ENCODE results near the gene GNG2. TPM values are rescaled to one million over a fixed set of nuclear protein-coding genes. Genes with fewer than 3 reads are reported as not detected.

The GNG2 gene
- total and polyA plus RNA-seq, 2 donors (not counting 1 experiment from before 2014, with no cell fraction given): 21.1 to 21.5 TPM

DNA sequence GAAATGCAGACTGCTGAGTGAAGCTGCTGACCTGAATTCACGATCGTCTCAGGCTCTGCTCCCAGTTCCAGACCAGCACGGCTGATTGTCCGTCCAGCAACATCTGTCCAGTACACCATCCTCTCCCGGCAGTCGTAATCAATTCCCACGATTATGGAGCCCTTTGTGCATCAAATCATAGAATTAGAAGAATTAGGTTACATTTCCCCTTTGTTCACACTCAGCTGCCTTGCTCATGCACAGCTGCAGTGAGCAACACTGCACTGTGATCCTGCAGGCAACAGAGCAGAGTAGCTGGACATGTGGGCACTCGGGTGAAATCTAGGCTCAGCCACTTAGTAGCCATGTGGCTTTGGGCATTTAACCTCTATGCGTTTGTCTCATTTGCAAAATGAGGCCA, 151.1 kb downstream of the GNG2 start:
- no peak for TF ChIP-seq EZH2 (IDR thresholded peaks at IDR 0.05; ENCODE audit: low read length, missing control alignments)
- TF ChIP-seq, protein P1, sequence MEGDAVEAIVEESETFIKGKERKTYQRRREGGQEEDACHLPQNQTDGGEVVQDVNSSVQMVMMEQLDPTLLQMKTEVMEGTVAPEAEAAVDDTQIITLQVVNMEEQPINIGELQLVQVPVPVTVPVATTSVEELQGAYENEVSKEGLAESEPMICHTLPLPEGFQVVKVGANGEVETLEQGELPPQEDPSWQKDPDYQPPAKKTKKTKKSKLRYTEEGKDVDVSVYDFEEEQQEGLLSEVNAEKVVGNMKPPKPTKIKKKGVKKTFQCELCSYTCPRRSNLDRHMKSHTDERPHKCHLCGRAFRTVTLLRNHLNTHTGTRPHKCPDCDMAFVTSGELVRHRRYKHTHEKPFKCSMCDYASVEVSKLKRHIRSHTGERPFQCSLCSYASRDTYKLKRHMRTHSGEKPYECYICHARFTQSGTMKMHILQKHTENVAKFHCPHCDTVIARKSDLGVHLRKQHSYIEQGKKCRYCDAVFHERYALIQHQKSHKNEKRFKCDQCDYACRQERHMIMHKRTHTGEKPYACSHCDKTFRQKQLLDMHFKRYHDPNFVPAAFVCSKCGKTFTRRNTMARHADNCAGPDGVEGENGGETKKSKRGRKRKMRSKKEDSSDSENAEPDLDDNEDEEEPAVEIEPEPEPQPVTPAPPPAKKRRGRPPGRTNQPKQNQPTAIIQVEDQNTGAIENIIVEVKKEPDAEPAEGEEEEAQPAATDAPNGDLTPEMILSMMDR (conservative IDR thresholded peaks at IDR 0.05 in 1 of 2, IDR thresholded peaks at IDR 0.05 in 1 of 2; ENCODE audit: low read depth in 1 of 2, low read length in 2 of 2): no peak
- H3K79me2 ChIP-seq (ENCODE audit: control insufficient read depth, insufficient read depth, low read length): peaks cover 5% of the 10 kb centered on the region

DNA sequence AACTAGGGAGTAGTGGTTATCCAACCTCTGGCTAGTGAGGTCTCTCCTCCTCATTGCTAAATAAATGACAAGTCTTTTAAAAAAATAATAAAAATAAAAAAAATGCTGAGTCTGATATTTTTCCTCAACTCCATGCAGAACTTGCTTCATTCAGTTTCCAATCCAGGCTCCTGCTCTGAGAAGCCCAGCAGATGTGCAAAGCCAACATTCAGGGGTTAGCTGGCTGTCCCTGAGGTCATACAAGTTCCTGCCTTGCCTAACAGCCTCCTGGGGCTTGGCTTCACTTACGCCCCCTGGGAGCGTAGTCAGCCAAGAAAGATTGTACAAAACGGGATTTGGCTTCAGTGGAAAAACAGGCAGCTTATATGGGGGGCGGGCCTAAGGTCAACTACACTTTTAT, 152.2 kb downstream of the GNG2 start:
- peak in 1 of 2 donors; percentile 79 for DNase-seq (ENCODE audit: low read depth in 2 of 2)
- peaks cover 43% of the 10 kb centered on the region for H3K36me3 ChIP-seq (ENCODE audit: control insufficient read depth, insufficient read depth, low read length)
- H2AFZ ChIP-seq (ENCODE audit: low read length): no peak overlapping the region
- TF ChIP-seq, protein P1 (conservative IDR thresholded peaks at IDR 0.05 in 1 of 2, IDR thresholded peaks at IDR 0.05 in 1 of 2; ENCODE audit: low read depth in 1 of 2, low read length in 2 of 2): no peak
- no peak for TF ChIP-seq EZH2 (IDR thresholded peaks at IDR 0.05; ENCODE audit: low read length, missing control alignments)
- no peaks in the 10 kb centered on the region for H3K9me3 ChIP-seq (ENCODE audit: control insufficient read depth, insufficient read depth, low read depth, low read length)
- H3K4me2 ChIP-seq (ENCODE audit: extremely low read depth, insufficient read depth, low read length): no peak overlapping the region
- H3K9ac ChIP-seq (ENCODE audit: insufficient read depth, low read length): no peak overlapping the region
- no peaks in the 10 kb centered on the region for H3K27me3 ChIP-seq (ENCODE audit: control insufficient read depth, insufficient read depth, low read length)
- H3K27ac ChIP-seq (ENCODE audit: insufficient read depth, low read length): no peak overlapping the region
- H3K4me1 ChIP-seq (ENCODE audit: control insufficient read depth, extremely low read depth, insufficient read depth, low read length): peaks cover 6% of the 10 kb centered on the region
- peaks cover 5% of the 10 kb centered on the region for H3K79me2 ChIP-seq (ENCODE audit: control insufficient read depth, insufficient read depth, low read length)
- H4K20me1 ChIP-seq (ENCODE audit: control insufficient read depth, extremely low read depth, insufficient read depth, low read length): no peaks in the 10 kb centered on the region
- H3K4me3 ChIP-seq (replicated peaks in 1 of 4; ENCODE audit: control extremely low read depth in 1 of 4, insufficient read depth in 1 of 4, low read depth in 3 of 4, low read length in 4 of 4): no peak overlapping the region

More for the DNA sequence above, 151.1 kb downstream of the GNG2 start:
- Histone ChIP-seq H3K4me2 (ENCODE audit: extremely low read depth, insufficient read depth, low read length) (no peak overlapping the region), H3K27me3 (ENCODE audit: control insufficient read depth, insufficient read depth, low read length) (no peaks in the 10 kb centered on the region), H4K20me1 (ENCODE audit: control insufficient read depth, extremely low read depth, insufficient read depth, low read length) (no peaks in the 10 kb centered on the region), H3K4me1 (ENCODE audit: control insufficient read depth, extremely low read depth, insufficient read depth, low read length) (peaks cover 6% of the 10 kb centered on the region), H3K36me3 (ENCODE audit: control insufficient read depth, insufficient read depth, low read length) (peaks cover 39% of the 10 kb centered on the region), H3K9ac (ENCODE audit: insufficient read depth, low read length) (no peak overlapping the region), H2AFZ (ENCODE audit: low read length) (no peak overlapping the region), H3K9me3 (ENCODE audit: control insufficient read depth, insufficient read depth, low read depth, low read length) (no peaks in the 10 kb centered on the region), H3K27ac (ENCODE audit: insufficient read depth, low read length) (no peak overlapping the region), H3K4me3 (replicated peaks in 1 of 4; ENCODE audit: control extremely low read depth in 1 of 4, insufficient read depth in 1 of 4, low read depth in 3 of 4, low read length in 4 of 4) (no peak overlapping the region)
- no peak for DNase-seq (ENCODE audit: low read depth in 2 of 2)

DNA sequence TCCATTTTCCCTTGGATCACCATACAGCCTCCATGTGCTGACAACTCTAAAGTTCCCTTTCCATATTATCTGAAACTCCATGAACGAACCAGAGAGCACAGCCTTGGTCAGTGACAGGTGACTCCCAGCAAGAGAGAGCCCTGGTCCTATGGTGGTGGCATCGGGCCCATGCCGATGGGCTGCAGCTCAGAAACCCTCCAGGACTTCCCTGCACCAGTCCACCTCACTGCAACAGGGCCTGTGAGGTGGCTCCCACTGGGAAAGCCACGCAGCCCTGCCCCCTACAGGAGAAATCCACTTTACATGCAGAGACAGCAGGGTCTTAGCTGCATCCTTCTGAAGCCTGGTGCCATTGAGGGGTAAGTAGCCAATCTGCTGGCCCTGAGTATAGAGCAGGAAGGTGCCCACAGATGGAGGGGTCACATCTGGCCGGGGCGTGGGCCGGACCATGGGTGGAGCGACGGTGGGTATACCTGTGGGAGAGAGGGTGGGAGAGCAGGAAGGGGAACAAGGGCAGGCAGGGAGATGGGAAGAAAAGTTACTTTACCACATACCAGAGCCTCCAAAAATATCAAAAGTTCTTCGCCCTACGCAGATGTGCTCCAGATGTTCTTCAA, 153.7 kb downstream of the GNG2 start:
- TF ChIP-seq, protein P1 (conservative IDR thresholded peaks at IDR 0.05 in 1 of 2, IDR thresholded peaks at IDR 0.05 in 1 of 2; ENCODE audit: low read depth in 1 of 2, low read length in 2 of 2): peak in 1 of 2 donors; percentile 17
- no peak for TF ChIP-seq EZH2 (IDR thresholded peaks at IDR 0.05; ENCODE audit: low read length, missing control alignments)
- Histone ChIP-seq H2AFZ (ENCODE audit: low read length) (no peak overlapping the region), H4K20me1 (ENCODE audit: control insufficient read depth, extremely low read depth, insufficient read depth, low read length) (no peaks in the 10 kb centered on the region), H3K27ac (ENCODE audit: insufficient read depth, low read length) (no peak overlapping the region), H3K4me3 (replicated peaks in 1 of 4; ENCODE audit: control extremely low read depth in 1 of 4, insufficient read depth in 1 of 4, low read depth in 3 of 4, low read length in 4 of 4) (no peak overlapping the region), H3K4me1 (ENCODE audit: control insufficient read depth, extremely low read depth, insufficient read depth, low read length) (peaks cover 10% of the 10 kb centered on the region), H3K36me3 (ENCODE audit: control insufficient read depth, insufficient read depth, low read length) (peaks cover 44% of the 10 kb centered on the region), H3K9me3 (ENCODE audit: control insufficient read depth, insufficient read depth, low read depth, low read length) (no peaks in the 10 kb centered on the region), H3K9ac (ENCODE audit: insufficient read depth, low read length) (no peak overlapping the region), H3K79me2 (ENCODE audit: control insufficient read depth, insufficient read depth, low read length) (peaks cover 6% of the 10 kb centered on the region), H3K4me2 (ENCODE audit: extremely low read depth, insufficient read depth, low read length) (no peak overlapping the region), H3K27me3 (ENCODE audit: control insufficient read depth, insufficient read depth, low read length) (no peaks in the 10 kb centered on the region)
- DNase-seq (ENCODE audit: low read depth in 2 of 2): no peak
